ENCODE measurements around the gene TRMT61A. TPM values are rescaled to one million over a fixed set of nuclear protein-coding genes. Genes with fewer than 3 reads are reported as not detected.

Gene TRMT61A
- total RNA-seq, 1 donor from 2014 or later = 9.0 TPM

DNA sequence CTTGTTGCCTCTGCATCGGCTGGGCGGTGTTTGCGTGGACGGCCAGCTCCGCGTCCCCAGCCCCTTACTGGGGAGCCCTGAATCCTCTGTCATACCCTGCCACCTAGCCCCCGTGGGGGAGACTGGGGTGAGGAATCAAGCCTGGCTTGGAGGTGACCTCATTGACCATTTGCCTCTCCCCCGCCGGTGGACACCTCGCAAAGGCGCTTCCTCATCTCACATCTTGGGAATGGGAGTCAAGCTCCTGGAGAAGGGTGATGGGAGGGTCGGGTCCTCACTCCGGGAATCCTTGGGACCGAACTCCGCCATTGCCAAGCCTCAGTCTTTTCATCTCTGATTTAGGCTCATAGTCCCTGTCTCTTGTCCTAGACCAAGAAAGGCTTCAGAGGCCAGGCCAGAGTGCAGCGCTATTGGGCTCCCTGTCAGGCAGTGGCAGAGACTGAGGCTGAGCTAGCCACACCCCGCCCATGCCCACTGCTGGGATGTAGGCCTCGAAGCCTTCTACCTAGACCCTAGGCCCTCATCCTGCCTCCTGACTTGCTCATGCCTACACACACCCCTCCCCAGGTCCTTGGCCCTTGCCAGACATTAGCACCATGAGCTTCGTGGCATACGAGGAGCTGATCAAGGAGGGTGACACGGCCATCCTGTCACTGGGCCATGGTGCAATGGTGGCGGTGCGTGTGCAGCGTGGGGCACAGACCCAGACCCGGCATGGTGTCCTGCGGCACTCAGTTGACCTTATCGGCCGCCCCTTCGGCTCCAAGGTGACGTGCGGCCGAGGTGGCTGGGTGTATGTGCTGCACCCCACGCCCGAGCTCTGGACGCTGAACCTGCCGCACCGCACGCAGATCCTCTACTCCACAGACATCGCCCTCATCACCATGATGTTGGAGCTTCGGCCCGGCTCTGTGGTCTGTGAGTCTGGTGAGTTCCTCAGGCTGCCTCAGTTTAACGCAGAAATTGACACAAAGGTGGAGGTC is 678 bp downstream of the TRMT61A start:
- peak overlapping the region; percentile 66 for H3K4me3 ChIP-seq (ENCODE audit: low read depth, low read length)
- TF ChIP-seq, protein P1, sequence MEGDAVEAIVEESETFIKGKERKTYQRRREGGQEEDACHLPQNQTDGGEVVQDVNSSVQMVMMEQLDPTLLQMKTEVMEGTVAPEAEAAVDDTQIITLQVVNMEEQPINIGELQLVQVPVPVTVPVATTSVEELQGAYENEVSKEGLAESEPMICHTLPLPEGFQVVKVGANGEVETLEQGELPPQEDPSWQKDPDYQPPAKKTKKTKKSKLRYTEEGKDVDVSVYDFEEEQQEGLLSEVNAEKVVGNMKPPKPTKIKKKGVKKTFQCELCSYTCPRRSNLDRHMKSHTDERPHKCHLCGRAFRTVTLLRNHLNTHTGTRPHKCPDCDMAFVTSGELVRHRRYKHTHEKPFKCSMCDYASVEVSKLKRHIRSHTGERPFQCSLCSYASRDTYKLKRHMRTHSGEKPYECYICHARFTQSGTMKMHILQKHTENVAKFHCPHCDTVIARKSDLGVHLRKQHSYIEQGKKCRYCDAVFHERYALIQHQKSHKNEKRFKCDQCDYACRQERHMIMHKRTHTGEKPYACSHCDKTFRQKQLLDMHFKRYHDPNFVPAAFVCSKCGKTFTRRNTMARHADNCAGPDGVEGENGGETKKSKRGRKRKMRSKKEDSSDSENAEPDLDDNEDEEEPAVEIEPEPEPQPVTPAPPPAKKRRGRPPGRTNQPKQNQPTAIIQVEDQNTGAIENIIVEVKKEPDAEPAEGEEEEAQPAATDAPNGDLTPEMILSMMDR (conservative IDR thresholded peaks at IDR 0.05; ENCODE audit: low read depth, low read length) = no peak
- DNase-seq (ENCODE audit: low read depth) = no peak

DNA sequence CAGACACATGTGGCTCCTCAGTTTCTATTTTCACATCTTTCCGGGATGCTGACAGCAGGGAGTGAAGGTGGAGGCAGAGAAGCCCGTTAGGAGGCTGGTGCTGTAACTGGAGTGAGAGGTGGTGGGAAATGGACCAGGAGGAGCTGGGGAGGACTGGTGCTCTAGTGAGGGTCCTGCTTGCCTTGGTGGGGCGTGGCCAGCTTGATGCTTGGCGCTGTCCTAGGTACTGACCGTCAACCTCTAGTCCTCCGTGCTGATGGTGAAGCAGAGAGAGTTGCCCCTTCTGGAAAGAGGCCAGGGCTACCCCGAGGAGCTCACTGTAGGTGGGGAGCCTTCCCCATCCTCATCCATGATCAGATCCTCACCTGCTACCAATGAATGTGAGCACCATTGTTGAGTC is 1.4 kb downstream of the TRMT61A start:
- TF ChIP-seq, protein P1 (conservative IDR thresholded peaks at IDR 0.05; ENCODE audit: low read depth, low read length) = no peak
- no peak overlapping the region for H3K4me3 ChIP-seq (ENCODE audit: low read depth, low read length)
- no peak for DNase-seq (ENCODE audit: low read depth)

DNA sequence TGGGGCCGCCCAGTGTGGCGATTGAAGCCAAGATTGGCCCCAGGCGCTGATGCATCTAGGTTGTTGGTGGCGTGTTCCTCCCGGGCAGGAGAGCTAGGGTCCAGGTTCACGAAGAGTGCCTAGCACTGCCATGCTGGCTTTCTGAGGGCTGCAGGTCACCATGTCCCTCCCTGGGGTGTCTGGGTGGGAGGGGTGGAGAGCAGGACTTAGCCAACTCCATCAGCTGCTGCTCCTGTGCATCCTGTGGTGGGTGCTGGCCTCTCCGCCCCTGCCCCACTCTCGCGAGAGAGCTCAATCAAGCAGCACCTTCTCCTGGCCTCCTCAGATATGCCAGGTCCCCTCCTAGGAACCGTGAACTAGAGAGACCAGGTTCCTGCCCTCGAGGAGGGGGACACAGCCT is 1.8 kb downstream of the TRMT61A start:
- no peak for DNase-seq (ENCODE audit: low read depth)
- TF ChIP-seq, protein P1 (conservative IDR thresholded peaks at IDR 0.05; ENCODE audit: low read depth, low read length) = no peak
- H3K4me3 ChIP-seq (ENCODE audit: low read depth, low read length) = no peak overlapping the region

DNA sequence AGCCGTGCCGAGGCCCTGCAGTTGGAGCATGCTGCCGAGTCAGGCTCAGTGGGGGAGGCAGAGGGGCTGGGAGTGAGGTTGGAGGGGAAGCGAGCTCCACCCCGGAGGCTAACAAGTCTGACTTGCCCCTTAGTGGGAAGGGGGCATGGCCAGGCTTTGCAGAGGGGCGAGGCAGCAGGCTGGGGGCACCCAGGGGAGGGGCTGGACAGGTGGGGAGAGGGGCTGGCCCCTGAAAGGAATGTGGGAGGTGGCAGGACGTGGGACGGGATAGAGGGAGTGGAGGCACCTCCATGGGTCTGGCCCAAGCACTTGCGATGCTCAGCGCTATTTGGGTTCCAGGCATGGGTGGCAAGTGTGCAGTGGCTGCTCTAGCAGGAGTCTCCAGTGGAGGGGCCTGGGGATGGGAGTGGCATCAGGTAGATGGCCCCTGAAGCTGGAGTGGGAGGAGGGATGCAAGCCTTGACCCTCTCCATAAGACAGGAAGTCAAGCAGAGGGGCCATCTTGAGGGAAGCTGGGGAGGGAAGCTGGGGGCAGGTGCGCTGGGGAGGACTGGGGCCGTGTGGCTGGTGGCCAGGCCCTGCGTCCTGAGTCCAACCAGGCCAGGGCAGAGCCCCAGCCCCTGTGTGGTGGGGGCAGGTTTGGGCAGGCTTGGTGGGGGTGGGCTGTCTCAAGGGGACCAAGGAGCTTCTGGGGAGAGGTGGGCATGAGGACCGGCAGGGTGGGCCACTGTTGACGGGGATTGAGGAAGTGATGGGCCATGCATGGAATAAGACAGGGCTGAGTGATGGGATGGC is 2.6 kb downstream of the TRMT61A start:
- no peak for DNase-seq (ENCODE audit: low read depth)
- H3K4me3 ChIP-seq (ENCODE audit: low read depth, low read length) = no peak overlapping the region
- TF ChIP-seq, protein P1 (conservative IDR thresholded peaks at IDR 0.05; ENCODE audit: low read depth, low read length) = no peak

DNA sequence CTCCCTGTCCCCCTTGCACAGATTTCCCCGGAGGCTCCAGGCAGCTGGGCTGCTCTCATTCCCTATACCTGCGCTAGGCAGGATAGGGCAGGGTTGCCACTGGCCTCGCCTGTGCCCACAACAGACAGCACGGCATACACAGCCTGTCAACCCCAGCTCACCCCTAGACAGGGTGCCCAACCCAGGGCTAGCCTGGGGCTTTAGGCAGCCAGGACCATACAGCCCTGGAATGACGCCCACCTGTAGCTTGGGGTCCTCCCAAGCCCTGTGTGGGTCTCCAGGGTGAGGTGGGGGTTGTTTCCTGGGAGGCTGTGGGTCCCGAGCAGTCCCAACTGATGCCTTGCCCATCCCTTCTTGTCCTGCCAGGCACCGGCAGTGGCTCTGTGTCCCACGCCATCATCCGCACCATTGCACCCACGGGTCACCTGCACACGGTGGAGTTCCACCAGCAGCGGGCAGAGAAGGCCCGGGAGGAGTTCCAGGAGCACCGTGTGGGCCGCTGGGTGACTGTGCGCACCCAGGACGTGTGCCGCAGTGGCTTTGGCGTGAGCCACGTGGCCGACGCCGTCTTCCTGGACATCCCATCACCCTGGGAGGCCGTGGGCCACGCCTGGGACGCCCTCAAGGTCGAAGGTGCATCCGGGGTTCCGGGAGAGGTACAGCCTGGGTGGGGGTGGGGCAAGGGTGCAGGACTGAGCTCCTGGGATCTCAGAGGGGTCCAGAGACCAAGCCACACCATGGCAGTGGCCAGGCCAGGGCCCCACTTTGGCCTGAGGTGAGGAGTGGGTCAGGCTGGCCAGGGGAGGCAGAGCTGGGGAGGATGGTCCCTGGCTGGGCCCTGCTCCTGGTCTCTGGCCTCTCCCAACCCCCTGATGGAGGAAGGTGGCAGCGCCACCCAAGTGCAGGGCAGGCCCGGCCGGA is 3.5 kb downstream of the TRMT61A start:
- no peak for DNase-seq (ENCODE audit: low read depth)
- TF ChIP-seq, protein P1 (conservative IDR thresholded peaks at IDR 0.05; ENCODE audit: low read depth, low read length) = no peak
- no peak overlapping the region for H3K4me3 ChIP-seq (ENCODE audit: low read depth, low read length)

All from epithelial cell of proximal tubule (primary cell).